ENCODE results near the gene RAP1GAP. TPM values are rescaled to one million over a fixed set of nuclear protein-coding genes. Genes with fewer than 3 reads are reported as not detected.

Gene RAP1GAP
- total and polyA plus RNA-seq, 2 of the 13 experiments (the other 11 are each of a cell fraction or from before 2014, with no cell fraction given) = 11.9 to 37.5 TPM

- no peak; the same call in 1 of the 2 replicates for TF ChIP-seq MIER3 (CRISPR knock-in tag; IDR thresholded peaks at IDR 0.05; ENCODE audit: borderline replicate concordance)
- TF ChIP-seq SOX13 (IDR thresholded peaks at IDR 0.05) = no peak
- peak in 1 of 2 experiments; percentile 68; a peak in 2 of 4 replicates for TF ChIP-seq SOX13 (CRISPR knock-in tag; conservative IDR thresholded peaks at IDR 0.05 in 1 of 2, IDR thresholded peaks at IDR 0.05 in 1 of 2)
- peak; percentile 88 for TF ChIP-seq GATAD2A (CRISPR knock-in tag; IDR thresholded peaks at IDR 0.05)
- 0 out of 2 replicates have a peak, but pooled peaks have one; percentile 40 for TF ChIP-seq ZFP90 (CRISPR knock-in tag; IDR thresholded peaks at IDR 0.05; ENCODE audit: borderline replicate concordance)
- no peak for TF ChIP-seq CENPBD1 (CRISPR knock-in tag; IDR thresholded peaks at IDR 0.05; ENCODE audit: borderline replicate concordance, low read depth)
- peak; percentile 44; the same call in 1 of the 2 replicates for TF ChIP-seq ZNF850 (CRISPR knock-in tag; conservative IDR thresholded peaks at IDR 0.05)
- peak; percentile 99 for TF ChIP-seq ZNF687 (CRISPR knock-in tag; IDR thresholded peaks at IDR 0.05)
- peak; percentile 48; the same call in 1 of the 2 replicates for TF ChIP-seq FOXC1 (CRISPR knock-in tag; IDR thresholded peaks at IDR 0.05; ENCODE audit: borderline replicate concordance)
- TF ChIP-seq SOX6 (IDR thresholded peaks at IDR 0.05) = no peak
- TF ChIP-seq SOX6 (CRISPR knock-in tag; IDR thresholded peaks at IDR 0.05) = peak; percentile 79
- TF ChIP-seq ZNF605 (CRISPR knock-in tag; IDR thresholded peaks at IDR 0.05) = peak; percentile 47
- peak; percentile 95 for TF ChIP-seq PITX1 (CRISPR knock-in tag; IDR thresholded peaks at IDR 0.05)
- peak; percentile 77; the same call in 1 of the 2 replicates for TF ChIP-seq ZFP36L1 (CRISPR knock-in tag; IDR thresholded peaks at IDR 0.05)
- peak; percentile 79 for TF ChIP-seq ZSCAN31 (CRISPR knock-in tag; IDR thresholded peaks at IDR 0.05; ENCODE audit: low read depth)
- TF ChIP-seq PTBP1 (IDR thresholded peaks at IDR 0.05; ENCODE audit: low read depth, low read length, poor library complexity, severe bottlenecking) = no peak
- TF ChIP-seq, protein P1, sequence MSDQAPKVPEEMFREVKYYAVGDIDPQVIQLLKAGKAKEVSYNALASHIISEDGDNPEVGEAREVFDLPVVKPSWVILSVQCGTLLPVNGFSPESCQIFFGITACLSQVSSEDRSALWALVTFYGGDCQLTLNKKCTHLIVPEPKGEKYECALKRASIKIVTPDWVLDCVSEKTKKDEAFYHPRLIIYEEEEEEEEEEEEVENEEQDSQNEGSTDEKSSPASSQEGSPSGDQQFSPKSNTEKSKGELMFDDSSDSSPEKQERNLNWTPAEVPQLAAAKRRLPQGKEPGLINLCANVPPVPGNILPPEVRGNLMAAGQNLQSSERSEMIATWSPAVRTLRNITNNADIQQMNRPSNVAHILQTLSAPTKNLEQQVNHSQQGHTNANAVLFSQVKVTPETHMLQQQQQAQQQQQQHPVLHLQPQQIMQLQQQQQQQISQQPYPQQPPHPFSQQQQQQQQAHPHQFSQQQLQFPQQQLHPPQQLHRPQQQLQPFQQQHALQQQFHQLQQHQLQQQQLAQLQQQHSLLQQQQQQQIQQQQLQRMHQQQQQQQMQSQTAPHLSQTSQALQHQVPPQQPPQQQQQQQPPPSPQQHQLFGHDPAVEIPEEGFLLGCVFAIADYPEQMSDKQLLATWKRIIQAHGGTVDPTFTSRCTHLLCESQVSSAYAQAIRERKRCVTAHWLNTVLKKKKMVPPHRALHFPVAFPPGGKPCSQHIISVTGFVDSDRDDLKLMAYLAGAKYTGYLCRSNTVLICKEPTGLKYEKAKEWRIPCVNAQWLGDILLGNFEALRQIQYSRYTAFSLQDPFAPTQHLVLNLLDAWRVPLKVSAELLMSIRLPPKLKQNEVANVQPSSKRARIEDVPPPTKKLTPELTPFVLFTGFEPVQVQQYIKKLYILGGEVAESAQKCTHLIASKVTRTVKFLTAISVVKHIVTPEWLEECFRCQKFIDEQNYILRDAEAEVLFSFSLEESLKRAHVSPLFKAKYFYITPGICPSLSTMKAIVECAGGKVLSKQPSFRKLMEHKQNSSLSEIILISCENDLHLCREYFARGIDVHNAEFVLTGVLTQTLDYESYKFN (CRISPR knock-in tag; conservative IDR thresholded peaks at IDR 0.05) = peak; percentile 93
- TF ChIP-seq, protein P2, sequence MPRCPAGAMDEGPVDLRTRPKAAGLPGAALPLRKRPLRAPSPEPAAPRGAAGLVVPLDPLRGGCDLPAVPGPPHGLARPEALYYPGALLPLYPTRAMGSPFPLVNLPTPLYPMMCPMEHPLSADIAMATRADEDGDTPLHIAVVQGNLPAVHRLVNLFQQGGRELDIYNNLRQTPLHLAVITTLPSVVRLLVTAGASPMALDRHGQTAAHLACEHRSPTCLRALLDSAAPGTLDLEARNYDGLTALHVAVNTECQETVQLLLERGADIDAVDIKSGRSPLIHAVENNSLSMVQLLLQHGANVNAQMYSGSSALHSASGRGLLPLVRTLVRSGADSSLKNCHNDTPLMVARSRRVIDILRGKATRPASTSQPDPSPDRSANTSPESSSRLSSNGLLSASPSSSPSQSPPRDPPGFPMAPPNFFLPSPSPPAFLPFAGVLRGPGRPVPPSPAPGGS (CRISPR knock-in tag; IDR thresholded peaks at IDR 0.05) = peak; percentile 65; the same call in 1 of the 2 replicates
- TF ChIP-seq ZNF3 (CRISPR knock-in tag; IDR thresholded peaks at IDR 0.05) = no peak
- peak; percentile 65 for TF ChIP-seq ARNTL (CRISPR knock-in tag; IDR thresholded peaks at IDR 0.05)
Observed at GRCh38 chr1:21669258-21670058, at the start of gene RAP1GAP (continued).

Data from HepG2 (cell line).